ENCODE results near the gene HS3ST5. TPM values are rescaled to one million over a fixed set of nuclear protein-coding genes. Genes with fewer than 3 reads are reported as not detected.

The HS3ST5 gene
- total RNA-seq, 3 donors from 2014 or later (not counting 1 experiment from before 2014, with no cell fraction given): not detected

DNA sequence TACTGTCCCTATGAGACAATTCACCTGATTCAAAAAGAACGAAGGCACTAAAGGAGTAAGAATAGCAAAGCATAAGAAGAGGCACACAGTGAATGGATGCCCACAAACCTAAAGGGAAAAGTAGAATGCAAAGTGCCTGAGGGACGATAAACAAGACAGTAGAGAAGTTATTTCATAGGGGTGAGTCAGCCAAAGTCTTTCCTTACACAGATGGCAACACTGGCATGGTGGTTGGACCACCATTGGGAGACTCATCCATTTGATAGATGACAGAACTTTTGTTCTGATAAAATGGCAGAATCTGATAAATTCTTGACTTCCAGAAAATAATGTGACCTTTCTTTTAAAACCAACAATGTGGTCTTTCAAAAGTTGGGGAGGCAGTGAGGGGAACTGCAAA, 223.8 kb downstream of the HS3ST5 start:
- TF ChIP-seq CTCF (IDR thresholded peaks at IDR 0.05): no peak
- no peaks in the 10 kb centered on the region for H3K36me3 ChIP-seq (ENCODE audit: control insufficient read depth, insufficient read depth, low read length)
- H3K27me3 ChIP-seq (ENCODE audit: control insufficient read depth, insufficient read depth, low read length): no peaks in the 10 kb centered on the region
- no peaks in the 10 kb centered on the region for H3K4me1 ChIP-seq (ENCODE audit: control insufficient read depth, insufficient read depth, low read length)
- H3K4me3 ChIP-seq (ENCODE audit: low read length): no peak overlapping the region
- Mint-ChIP-seq H3K27ac (no peak overlapping the region), H3K4me3 (no peak overlapping the region), H3K4me1 (no peaks in the 10 kb centered on the region), H3K27me3 (ENCODE audit: low read depth in 2 of 2) (peaks cover 0 to 3% of the 10 kb centered on the region in 2 donors), H3K9me3 (peaks cover 0 to 2% of the 10 kb centered on the region in 2 donors), H3K36me3 (no peaks in the 10 kb centered on the region)
- ATAC-seq (no peak), DNase-seq (no peak)
- no peak overlapping the region for H3K27ac ChIP-seq (ENCODE audit: low read length)
- no peaks in the 10 kb centered on the region for H3K9me3 ChIP-seq (ENCODE audit: control insufficient read depth, insufficient read depth, low read length)
- intact Hi-C loops (cut with micrococcal nuclease): no loop called here
- WGBS (ENCODE audit: insufficient coverage): 73% methylated on average over 2 of the region's 2 CpGs

DNA sequence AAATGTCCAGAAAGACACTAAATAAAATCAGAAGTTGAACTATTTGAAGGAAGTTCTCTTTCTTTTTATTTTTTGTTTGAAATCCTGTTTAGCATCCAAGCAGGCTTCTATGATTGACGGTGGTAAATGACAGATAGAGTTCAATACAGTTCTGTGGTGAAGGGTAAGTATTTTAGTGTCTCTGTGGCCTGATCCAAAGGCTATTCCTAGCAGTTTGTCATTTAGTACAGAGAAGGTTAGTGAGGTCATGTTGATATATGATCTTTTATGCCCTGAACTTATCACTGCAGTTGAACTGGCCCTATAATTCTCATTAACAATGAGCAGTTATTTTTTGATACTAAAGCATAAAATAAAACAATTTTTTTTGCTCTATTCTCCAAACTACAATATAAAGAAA, 227.2 kb downstream of the HS3ST5 start:
- Histone ChIP-seq H3K9me3 (ENCODE audit: control insufficient read depth, insufficient read depth, low read length) (no peaks in the 10 kb centered on the region), H3K4me1 (ENCODE audit: control insufficient read depth, insufficient read depth, low read length) (no peaks in the 10 kb centered on the region), H3K36me3 (ENCODE audit: control insufficient read depth, insufficient read depth, low read length) (no peaks in the 10 kb centered on the region), H3K27ac (ENCODE audit: low read length) (no peak overlapping the region), H3K27me3 (ENCODE audit: control insufficient read depth, insufficient read depth, low read length) (no peaks in the 10 kb centered on the region), H3K4me3 (ENCODE audit: low read length) (no peak overlapping the region)
- TF ChIP-seq CTCF (IDR thresholded peaks at IDR 0.05): no peak
- Mint-ChIP-seq H3K27ac (no peak overlapping the region), H3K36me3 (no peaks in the 10 kb centered on the region), H3K27me3 (ENCODE audit: low read depth in 2 of 2) (peaks cover 0 to 6% of the 10 kb centered on the region in 2 donors), H3K9me3 (peaks cover 0 to 4% of the 10 kb centered on the region in 2 donors), H3K4me1 (no peaks in the 10 kb centered on the region), H3K4me3 (no peak overlapping the region)
- intact Hi-C loops (cut with micrococcal nuclease): no loop called here
- 70% methylated on average over 1 of the region's 1 CpG for WGBS (ENCODE audit: insufficient coverage)
- DNase-seq: no peak
- no peak for ATAC-seq

DNA sequence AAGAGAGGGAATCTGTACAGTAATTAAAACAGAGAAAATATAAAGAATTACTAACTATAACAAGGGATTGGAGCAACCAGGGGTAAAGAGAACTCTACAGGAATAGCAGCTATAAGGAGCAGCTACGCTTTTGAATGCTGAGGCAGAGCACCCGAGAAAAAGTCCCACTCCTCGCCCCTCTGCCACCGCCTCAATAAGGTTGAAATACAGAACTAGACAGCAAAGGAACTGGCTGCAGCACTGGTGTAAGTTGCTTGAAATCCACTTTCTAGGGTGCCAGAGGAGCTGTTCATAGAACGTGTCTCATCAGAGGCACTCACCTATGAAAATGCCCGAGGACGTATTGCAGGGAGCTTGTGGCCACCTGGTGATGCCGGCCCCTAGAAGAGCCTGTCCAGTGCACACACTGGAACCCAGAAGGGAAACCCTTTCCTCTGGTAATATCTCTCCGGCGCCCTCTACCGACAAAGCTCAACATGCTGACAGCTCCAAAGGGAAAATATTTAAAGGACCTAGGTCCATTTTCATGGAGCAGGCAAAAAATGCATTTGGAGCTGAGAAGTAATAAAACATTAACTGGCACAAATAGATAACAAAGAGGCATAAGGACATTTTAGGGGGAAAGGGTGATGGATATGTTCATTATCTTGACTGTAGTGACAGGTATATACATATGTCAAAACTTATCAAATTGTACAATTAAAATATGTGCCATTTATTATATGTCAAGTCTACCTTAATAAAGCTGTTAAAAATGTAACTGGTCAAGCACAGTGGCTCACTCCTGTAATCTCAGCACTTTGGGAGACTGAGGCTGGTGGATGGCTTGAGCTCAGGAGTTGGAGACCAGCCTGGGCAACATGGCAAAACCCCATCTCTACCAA, 234.5 kb downstream of the HS3ST5 start:
- ATAC-seq (no peak), DNase-seq (peak in 1 of 2 donors; percentile 17)
- H3K4me1 ChIP-seq (ENCODE audit: control insufficient read depth, insufficient read depth, low read length): no peaks in the 10 kb centered on the region
- H3K9me3 ChIP-seq (ENCODE audit: control insufficient read depth, insufficient read depth, low read length): no peaks in the 10 kb centered on the region
- no peak overlapping the region for H3K4me3 ChIP-seq (ENCODE audit: low read length)
- no peaks in the 10 kb centered on the region for H3K36me3 ChIP-seq (ENCODE audit: control insufficient read depth, insufficient read depth, low read length)
- no peak for TF ChIP-seq CTCF (IDR thresholded peaks at IDR 0.05)
- WGBS (ENCODE audit: insufficient coverage): 45% methylated on average over 11 of the region's 11 CpGs
- H3K27ac ChIP-seq (ENCODE audit: low read length): no peak overlapping the region
- H3K9me3 Mint-ChIP-seq: peaks cover 0 to 3% of the 10 kb centered on the region in 2 donors
- peaks cover 0 to 2% of the 10 kb centered on the region in 2 donors for H3K27me3 Mint-ChIP-seq (ENCODE audit: low read depth in 2 of 2)
- no peaks in the 10 kb centered on the region for H3K4me1 Mint-ChIP-seq
- H3K27ac Mint-ChIP-seq: no peak overlapping the region
- intact Hi-C loops (cut with micrococcal nuclease): no loop called here
- H3K36me3 Mint-ChIP-seq: no peaks in the 10 kb centered on the region
- H3K4me3 Mint-ChIP-seq: no peak overlapping the region
- H3K27me3 ChIP-seq (ENCODE audit: control insufficient read depth, insufficient read depth, low read length): no peaks in the 10 kb centered on the region
